HG02678 (cell line): ENCODE results near the gene MVD.
A peak's percentile ranks its signal among the peaks of the same experiment; 100 is the strongest.

Experiments used
- ATAC-seq: cut with Tn5 transposase; IDR thresholded peaks from one replicate; pipeline ENCODE4 v1.9.1; 2021; ENCODE audit warnings: mild to moderate bottlenecking, moderate library complexity; ENCODE audit not compliant: unreplicated experiment

The MVD gene, protein sequence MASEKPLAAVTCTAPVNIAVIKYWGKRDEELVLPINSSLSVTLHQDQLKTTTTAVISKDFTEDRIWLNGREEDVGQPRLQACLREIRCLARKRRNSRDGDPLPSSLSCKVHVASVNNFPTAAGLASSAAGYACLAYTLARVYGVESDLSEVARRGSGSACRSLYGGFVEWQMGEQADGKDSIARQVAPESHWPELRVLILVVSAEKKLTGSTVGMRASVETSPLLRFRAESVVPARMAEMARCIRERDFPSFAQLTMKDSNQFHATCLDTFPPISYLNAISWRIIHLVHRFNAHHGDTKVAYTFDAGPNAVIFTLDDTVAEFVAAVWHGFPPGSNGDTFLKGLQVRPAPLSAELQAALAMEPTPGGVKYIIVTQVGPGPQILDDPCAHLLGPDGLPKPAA

GRCh38 chr16:88662843-88663606 is at the start of gene MVD:
Gene MVD (minus strand): TSS chr16:88663091. CDS start chr16:88663080, 11 bp downstream.
- peak; percentile 97 for ATAC-seq

DNA sequence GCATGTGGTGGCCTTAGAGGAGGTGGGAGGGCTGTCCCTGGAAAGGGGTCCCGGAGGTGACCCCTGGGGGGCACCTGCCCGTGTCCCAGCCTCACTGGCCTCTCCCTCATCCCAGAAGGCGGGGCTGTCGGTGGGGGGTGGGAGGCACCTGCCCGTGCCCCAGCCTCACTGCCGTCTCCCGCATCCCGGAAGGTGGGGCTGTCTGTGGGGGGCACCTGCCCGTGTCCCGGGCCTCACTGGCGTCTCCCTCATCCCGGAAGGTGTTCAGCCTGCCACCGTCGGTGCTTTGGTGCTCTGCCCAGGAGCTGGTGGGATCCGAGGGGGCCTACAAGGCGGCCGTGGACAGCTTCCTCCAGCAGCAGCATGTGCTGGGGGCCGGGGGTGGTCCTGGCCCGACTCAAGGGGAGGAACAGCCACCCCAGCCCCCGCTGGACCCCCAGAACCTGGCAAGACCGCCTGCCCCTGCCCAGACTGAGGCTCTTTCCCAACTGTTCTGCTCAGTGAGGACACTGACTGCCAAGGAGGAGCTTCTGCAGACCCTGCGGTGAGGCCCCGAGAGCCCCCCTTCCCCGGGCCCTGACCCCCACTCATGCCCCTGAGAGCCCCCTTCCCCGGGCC is 49.6 kb upstream of the MVD start:
- no peak for ATAC-seq

- no peak for ATAC-seq
Observed at GRCh38 chr16:88711750-88712340, 49.0 kb upstream of the MVD start.

DNA sequence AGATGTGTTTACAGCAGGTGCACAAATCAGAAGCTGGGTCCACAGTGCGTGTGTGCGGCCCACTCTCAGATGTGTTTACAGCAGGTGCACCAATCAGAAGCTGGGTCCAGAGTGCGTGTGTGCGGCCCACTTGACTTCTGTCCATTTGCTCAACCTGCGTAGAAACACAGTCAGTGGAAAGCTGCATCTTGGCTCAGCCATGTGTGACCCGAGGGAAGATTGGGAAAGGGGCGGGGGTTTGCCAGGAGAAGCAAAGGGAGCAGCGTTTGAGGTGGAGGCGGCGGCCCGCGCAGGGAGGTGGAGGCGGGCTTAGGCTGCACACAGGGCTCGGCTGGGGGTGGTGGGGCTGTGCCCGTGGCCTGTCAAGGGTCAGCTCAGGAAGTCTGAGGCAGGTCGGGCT is 47.7 kb upstream of the MVD start:
- ATAC-seq, result no peak

DNA sequence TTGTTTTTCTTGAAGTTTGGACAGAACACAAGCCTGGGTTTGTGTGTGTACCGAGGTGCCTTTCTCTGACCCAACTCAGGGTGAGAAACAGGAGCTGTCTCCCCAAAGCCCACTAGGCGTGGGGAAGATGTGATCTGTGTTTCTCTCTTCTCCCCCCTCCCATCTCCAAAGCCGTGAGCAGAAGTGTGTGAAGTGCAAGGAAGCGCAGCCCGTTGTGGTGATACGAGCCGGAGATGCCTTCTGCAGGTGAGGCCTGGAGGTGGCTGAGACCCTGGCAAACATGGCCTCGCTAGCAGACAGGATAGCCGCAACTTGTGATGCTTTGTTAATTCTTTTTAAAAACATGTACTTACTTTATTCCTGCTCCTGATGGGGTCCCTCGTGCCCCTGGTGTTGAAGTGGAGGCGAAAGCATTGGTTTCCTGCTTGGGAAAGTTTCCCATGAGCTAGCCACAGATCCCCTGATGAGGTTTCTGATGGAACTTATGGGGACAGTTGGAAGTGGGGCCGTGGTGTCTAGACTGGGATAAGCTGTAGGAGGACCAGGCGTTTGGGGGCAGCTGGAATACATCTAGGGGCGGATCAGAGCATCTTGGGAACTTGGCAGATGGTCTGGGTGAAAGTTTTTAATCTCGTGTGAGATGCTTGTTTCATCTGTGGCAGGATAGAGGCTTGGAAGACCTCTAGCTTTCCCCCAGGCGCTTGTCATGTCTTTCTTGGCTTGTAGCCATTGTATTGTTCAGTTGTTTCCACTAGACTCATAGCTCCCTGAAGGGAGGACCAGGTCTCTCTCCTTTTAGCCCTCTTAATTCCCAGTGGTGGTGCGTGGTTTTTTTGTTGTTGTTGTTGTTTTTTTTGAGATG is 44.3 kb upstream of the MVD start:
- ATAC-seq, result no peak

DNA sequence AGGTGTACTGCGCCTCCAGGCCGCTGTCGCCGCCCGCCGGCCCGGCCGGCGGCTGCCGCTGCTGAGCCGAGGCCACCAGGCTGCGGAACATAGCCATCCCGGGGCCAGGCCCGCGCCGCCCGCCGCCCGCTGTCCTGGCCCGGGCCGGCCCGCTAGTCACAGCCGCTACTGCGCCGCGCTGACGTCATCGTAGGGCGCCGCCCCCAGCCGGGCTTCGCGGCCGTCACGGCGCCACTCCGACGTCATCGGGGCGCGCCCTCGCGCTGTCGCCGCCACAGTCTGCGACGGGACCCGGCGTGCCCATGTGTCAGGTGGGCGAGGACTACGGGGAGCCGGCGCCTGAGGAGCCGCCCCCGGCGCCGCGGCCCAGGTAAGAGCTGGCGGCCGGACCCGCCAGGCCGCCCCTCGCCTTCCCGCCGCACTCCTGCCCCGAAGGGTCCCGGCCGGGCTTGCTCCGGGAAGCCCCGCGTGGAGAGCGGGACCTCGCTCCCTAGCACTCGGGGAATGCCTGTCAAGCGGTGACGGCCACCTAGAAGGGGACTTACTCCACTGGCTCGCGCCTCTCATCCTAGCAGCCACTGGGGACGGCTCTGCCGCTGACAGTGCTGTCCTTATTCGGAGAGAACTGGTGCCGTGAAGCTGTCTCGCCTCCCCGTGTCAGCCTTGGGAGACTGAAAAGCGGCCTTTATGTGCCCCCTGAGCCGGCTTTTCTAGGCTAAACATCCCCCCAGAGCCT is 43.5 kb upstream of the MVD start, which contains the start of the genes CTU2 and RNF166:
Gene CTU2, plus strand, starts transcription at position 275 of the 736 bp plus-strand sequence. Its CDS starts 28 bp downstream, at position 303.
Gene RNF166, minus strand, starts transcription at position 180 of the 736 bp plus-strand sequence. Its CDS starts 83 bp downstream, at position 97.
- ATAC-seq, result peak; percentile 64

DNA sequence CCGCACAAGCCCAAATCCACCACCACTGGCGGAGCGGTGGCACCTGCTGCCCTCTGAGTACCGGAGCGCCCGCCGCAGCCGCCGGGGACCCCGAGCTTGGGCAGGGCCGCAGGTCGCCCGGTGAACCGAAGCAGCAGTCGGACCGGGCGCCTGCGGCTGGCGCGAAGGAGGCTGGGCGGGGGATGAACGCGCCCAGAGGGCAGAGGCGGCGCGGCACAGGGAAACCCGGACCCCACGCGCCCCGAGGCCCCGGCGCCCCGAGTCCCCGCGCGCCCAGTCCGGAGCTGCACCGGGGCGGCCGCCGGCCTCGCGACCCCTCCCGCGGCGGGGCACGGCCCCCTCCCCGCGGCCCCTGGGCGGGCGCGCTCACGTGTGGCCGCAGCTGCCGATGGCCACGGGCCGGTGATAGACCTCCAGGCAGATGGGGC is 42.9 kb upstream of the MVD start:
- peak; percentile 26 for ATAC-seq

DNA sequence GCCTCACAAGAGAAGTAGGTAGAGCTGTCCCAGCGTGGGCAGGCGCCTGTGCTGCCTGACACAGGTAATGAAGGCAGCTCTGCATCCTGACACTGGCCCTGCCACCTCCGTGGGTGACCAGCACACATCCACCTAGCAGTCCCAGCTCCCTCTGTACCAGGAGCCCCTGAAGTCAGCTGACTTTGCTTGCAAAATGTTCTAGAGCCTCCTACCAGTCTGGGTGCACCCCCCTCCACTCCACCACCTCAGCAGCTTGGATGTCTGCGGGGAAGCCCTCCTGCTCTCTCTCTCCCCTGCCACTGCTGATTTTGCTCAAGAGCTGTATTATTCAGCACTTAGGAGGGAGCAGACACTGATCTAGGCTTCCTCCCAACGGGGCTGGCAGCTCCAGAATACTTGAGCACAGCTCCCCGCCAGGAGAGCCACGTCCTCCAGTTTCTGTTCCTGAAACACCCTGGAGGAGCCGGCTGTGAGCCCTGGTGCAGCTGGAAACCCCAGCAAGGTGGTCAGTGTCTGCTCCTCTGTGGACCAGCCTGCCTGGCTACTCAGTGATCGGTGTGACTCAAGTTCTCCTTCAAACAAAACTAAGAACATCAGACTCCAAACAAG is 42.3 kb upstream of the MVD start:
- ATAC-seq, result no peak

GRCh38 chr16:88703486-88704309 is 40.8 kb upstream of the MVD start:
- no peak for ATAC-seq

DNA sequence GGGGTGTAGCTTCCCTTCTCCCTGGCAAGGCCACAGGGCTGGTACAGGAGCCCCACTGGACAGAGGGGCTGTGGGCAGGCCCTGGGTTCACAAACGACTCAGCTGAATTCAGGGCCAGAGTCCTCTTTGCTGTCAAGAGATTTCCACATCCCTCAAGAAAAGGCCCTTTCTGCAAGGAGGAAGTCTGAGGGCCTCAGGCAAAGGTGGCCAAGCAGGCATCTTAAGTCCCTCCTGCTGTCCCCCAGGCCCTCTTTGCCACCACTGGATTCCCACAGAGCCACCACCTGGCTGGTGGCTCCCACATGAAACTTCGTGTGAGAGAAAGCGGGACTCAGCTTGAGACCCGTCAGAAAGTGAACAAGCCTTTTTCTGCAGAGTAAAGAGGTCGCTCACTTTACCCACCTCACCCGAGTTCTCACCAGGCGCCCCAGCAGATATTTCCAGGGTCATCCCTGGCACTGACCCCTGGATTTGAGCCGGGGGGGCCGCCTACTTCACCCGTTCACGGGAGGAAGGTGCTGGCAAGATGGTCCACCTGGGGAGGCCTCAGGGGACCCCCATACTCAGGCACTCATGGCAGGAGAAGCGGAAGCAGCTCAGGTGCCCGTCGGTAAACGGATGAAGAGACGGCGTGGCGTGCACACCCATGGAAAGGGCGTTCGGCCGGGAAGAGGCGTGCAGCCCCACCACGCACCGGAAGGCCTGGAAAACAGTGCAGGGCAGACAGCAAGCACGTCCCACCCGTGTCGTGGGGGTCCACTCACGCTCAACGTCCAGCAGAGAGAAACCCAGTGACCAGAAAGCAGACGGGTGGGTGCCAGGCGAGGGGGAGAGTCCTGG is 39.7 kb upstream of the MVD start:
- ATAC-seq, result no peak

- no peak for ATAC-seq
Observed at GRCh38 chr16:88701581-88702370, 38.9 kb upstream of the MVD start.

- ATAC-seq, result peak; percentile 68
Observed at GRCh38 chr16:88700636-88701482, 38.0 kb upstream of the MVD start.

DNA sequence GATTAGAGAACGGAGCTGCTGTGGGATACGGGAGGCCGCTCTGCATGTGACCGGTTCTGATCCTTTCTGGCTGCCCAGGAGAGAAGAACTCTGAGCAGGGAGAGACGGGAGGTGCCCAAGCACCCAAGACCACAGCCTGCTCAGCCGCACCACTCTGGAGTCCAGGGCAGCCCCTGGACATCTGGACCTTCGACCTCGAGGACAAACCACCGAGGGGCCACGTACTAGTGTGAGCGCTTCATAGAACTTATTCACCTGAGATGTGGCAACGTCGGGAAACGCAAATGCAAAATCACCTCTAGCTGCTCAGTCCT is 37.4 kb upstream of the MVD start:
- no peak for ATAC-seq

- ATAC-seq, result no peak
Observed at GRCh38 chr16:88699180-88699579, 36.3 kb upstream of the MVD start.

- no peak for ATAC-seq
Observed at GRCh38 chr16:88698646-88699045, 35.8 kb upstream of the MVD start.
